ENCODE measurements around the gene AFG1L. TPM values are rescaled to one million over a fixed set of nuclear protein-coding genes. Genes with fewer than 3 reads are reported as not detected.

The AFG1L gene
- total RNA-seq, 1 donor = 4.0 TPM

GRCh38 chr6:108362455-108362854 lies 67.6 kb downstream of the AFG1L start:
- no peak for DNase-seq (ENCODE audit: insufficient read length, low spot score, missing footprints)
- Histone ChIP-seq H3K4me2 (ENCODE audit: insufficient read depth, low read length) (no peak overlapping the region), H3K36me3 (ENCODE audit: insufficient read depth, low read length) (no peaks in the 10 kb centered on the region)

GRCh38 chr6:108363113-108363512 lies 68.3 kb downstream of the AFG1L start:
- no peaks in the 10 kb centered on the region for H3K79me2 ChIP-seq (ENCODE audit: insufficient read depth, low read length)
- H3K36me3 ChIP-seq (ENCODE audit: insufficient read depth, low read length) = no peaks in the 10 kb centered on the region
- no peaks in the 10 kb centered on the region for H4K20me1 ChIP-seq (ENCODE audit: insufficient read depth, low read length)
- H3K27ac ChIP-seq (ENCODE audit: low read depth, low read length) = no peak overlapping the region
- H2AFZ ChIP-seq (ENCODE audit: low read length) = no peak overlapping the region
- H3K4me2 ChIP-seq (ENCODE audit: insufficient read depth, low read length) = no peak overlapping the region
- no peaks in the 10 kb centered on the region for H3K4me1 ChIP-seq (ENCODE audit: insufficient read depth, low read length)
- H3K4me3 ChIP-seq (ENCODE audit: insufficient read depth, low read length) = no peak overlapping the region
- no peak for TF ChIP-seq CTCF (IDR thresholded peaks at IDR 0.05; ENCODE audit: extremely low read depth, low read depth, low read length)
- no peaks in the 10 kb centered on the region for H3K27me3 ChIP-seq (ENCODE audit: insufficient read depth, low read length)
- DNase-seq (ENCODE audit: insufficient read length, low spot score, missing footprints) = no peak
- H3K9me3 ChIP-seq (ENCODE audit: low read depth, low read length) = no peaks in the 10 kb centered on the region

More at GRCh38 chr6:108362455-108362854, 67.6 kb downstream of the AFG1L start:
- Histone ChIP-seq H3K4me3 (ENCODE audit: insufficient read depth, low read length) (no peak overlapping the region), H2AFZ (ENCODE audit: low read length) (no peak overlapping the region), H3K4me1 (ENCODE audit: insufficient read depth, low read length) (no peaks in the 10 kb centered on the region), H3K9me3 (ENCODE audit: low read depth, low read length) (no peaks in the 10 kb centered on the region), H3K27me3 (ENCODE audit: insufficient read depth, low read length) (no peaks in the 10 kb centered on the region), H3K79me2 (ENCODE audit: insufficient read depth, low read length) (no peaks in the 10 kb centered on the region), H4K20me1 (ENCODE audit: insufficient read depth, low read length) (no peaks in the 10 kb centered on the region), H3K27ac (ENCODE audit: low read depth, low read length) (no peak overlapping the region)
- TF ChIP-seq CTCF (IDR thresholded peaks at IDR 0.05; ENCODE audit: extremely low read depth, low read depth, low read length) = no peak

GRCh38 chr6:108363889-108364313 lies 69.0 kb downstream of the AFG1L start:
- Histone ChIP-seq H3K36me3 (ENCODE audit: insufficient read depth, low read length) (no peaks in the 10 kb centered on the region), H3K79me2 (ENCODE audit: insufficient read depth, low read length) (no peaks in the 10 kb centered on the region), H3K4me1 (ENCODE audit: insufficient read depth, low read length) (no peaks in the 10 kb centered on the region), H3K9me3 (ENCODE audit: low read depth, low read length) (no peaks in the 10 kb centered on the region), H2AFZ (ENCODE audit: low read length) (no peak overlapping the region), H3K27me3 (ENCODE audit: insufficient read depth, low read length) (no peaks in the 10 kb centered on the region), H3K4me2 (ENCODE audit: insufficient read depth, low read length) (no peak overlapping the region), H3K4me3 (ENCODE audit: insufficient read depth, low read length) (no peak overlapping the region), H4K20me1 (ENCODE audit: insufficient read depth, low read length) (no peaks in the 10 kb centered on the region), H3K27ac (ENCODE audit: low read depth, low read length) (no peak overlapping the region)
- TF ChIP-seq CTCF (IDR thresholded peaks at IDR 0.05; ENCODE audit: extremely low read depth, low read depth, low read length) = no peak
- DNase-seq (ENCODE audit: insufficient read length, low spot score, missing footprints) = no peak

- H3K4me1 ChIP-seq (ENCODE audit: insufficient read depth, low read length) = no peaks in the 10 kb centered on the region
- H4K20me1 ChIP-seq (ENCODE audit: insufficient read depth, low read length) = no peaks in the 10 kb centered on the region
- H3K27me3 ChIP-seq (ENCODE audit: insufficient read depth, low read length) = no peaks in the 10 kb centered on the region
- no peak overlapping the region for H3K4me2 ChIP-seq (ENCODE audit: insufficient read depth, low read length)
- H3K27ac ChIP-seq (ENCODE audit: low read depth, low read length) = no peak overlapping the region
- H3K9me3 ChIP-seq (ENCODE audit: low read depth, low read length) = no peaks in the 10 kb centered on the region
- H3K79me2 ChIP-seq (ENCODE audit: insufficient read depth, low read length) = no peaks in the 10 kb centered on the region
- no peak overlapping the region for H3K4me3 ChIP-seq (ENCODE audit: insufficient read depth, low read length)
- no peak overlapping the region for H2AFZ ChIP-seq (ENCODE audit: low read length)
- no peaks in the 10 kb centered on the region for H3K36me3 ChIP-seq (ENCODE audit: insufficient read depth, low read length)
- DNase-seq (ENCODE audit: insufficient read length, low spot score, missing footprints) = no peak
- no peak for TF ChIP-seq CTCF (IDR thresholded peaks at IDR 0.05; ENCODE audit: extremely low read depth, low read depth, low read length)
Observed at GRCh38 chr6:108364470-108364869, 69.6 kb downstream of the AFG1L start.
